Activated T-helper 1 cell treated with Interleukin-2 at 50 U/mL for 16 hours (primary cell): ENCODE data around the gene COL4A1.

Source experiments
- DNase-seq: peaks from one replicate; pipeline ENCODE4 v3.0.0-alpha.2; 2020; ENCODE audit warnings: low read depth

Gene COL4A1

DNA sequence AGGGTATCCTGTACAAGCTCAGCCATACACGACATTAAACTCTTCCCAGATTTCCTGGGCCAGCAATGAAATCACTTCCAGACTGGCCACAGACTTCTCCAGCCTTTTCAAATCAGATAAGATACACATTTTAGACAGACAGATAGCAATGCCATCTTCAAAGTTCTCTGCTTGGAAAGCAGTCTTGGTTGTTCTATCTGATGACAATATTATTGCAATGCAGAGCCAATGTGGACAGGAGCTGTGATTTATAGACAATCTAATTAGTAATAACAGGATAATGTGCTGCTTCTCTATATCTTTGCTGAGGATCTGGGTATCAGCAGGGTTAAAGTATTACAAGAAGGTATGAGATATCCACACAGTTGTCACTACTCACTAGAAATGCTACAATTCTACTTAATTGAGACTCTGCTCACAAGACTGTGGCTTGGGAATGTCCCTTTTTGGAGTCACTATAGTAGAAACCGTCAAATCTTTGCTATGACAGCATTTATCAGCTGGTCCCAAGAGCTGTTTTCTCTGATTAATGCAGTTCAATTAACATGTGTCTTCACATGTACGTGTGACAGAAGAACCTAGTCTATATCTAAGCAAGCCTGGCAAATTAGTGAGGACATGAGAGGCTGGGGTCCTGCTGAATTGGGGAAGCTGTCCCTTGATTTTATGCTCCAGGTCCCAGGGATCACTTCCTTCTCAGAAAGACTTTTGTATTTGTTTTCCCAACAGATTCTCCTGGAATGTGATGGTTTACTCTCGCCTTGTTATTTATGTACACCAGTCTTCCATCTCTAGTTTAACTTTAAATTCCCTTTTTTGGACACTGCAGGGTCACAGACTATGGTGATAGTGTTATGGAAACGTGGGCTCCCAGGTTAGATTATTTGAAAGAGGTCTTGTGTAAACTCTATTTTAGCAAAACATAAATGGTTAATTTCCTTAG, 68.8 kb downstream of the COL4A1 start:
- DNase-seq, result no peak

DNA sequence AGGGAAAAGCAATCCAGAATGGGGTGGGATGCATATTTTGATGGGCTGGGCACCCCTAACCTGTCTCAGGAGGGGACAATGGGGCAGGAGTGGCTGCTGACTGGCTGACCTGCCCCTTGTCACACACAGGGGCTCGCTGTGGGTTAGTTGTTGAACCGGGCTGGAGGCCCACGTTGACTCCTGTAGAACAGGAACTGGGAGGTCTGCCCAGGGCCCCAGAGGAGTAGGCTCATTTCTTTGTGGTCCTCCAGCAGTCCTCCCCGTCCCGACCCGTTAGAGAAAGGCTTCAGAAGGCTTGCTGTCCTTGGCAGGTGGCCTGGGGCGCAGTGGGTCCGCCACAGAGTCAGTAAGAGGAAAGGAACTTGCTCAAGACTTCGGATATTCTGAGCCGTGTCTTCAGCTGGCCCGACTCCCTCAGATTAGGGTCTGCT, 70.1 kb downstream of the COL4A1 start:
- no peak for DNase-seq

DNA sequence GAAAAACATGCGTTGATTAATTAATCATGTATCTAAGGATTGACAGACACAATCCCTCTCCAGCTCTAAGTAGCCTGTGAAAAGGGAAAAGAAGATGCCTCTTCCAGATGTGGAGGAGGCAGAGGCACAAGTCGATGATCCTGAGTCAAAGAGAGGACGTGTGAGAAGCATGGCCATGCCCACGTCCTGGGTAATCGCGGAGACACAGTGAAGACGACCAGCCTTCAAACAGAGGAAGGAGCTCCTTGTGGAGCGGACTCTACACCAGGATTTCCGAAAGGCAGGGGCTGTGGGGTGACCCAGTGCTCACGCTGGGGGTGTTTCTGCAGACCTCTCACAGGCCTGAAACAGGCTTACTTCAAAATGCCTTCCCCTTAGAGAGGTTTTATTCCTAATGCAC, 70.5 kb downstream of the COL4A1 start:
- DNase-seq, result no peak

- no peak for DNase-seq
These were observed 72.4 kb downstream of the COL4A1 start for GRCh38 chr13:110234532-110234931.

DNA sequence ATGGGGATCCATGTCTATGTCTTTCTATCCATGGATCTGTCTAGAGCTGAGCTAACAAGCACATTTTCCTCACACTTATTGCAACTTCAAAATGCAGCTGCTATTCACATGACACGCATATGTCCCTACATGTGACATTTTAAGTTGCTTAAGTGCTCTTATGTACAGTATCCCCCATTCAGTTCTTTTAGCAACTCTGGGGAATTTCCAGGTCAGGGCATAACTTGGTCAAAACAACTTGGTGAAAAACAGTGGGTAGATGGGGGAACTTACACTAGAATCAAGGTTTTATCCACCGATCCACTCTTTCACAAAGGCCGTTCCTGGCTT, 73.0 kb downstream of the COL4A1 start:
- DNase-seq, result no peak

GRCh38 chr13:110233181-110233950, 73.6 kb downstream of the COL4A1 start:
- no peak for DNase-seq

DNA sequence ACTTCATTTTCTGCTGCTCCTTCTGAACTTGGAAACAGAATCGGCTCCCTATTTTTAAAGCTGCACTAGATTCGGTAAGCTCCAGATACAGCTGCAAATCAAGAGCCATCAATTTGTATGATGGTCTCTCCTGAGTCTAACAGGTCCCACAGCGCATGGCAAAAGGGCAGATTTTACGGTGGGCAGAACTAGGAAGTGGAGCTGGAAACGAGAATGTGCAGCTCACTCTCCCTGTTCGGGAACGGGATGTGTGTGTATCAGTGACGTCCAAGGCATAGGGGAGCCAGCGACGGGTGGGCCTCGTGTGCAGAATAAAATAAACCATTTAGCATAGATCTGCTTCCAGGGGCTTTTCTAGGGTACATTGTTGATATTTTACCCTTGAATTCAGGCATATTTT, 74.2 kb downstream of the COL4A1 start:
- DNase-seq, result no peak

GRCh38 chr13:110232142-110232541, 74.8 kb downstream of the COL4A1 start:
- no peak for DNase-seq

- DNase-seq, result no peak
These were observed 75.5 kb downstream of the COL4A1 start for GRCh38 chr13:110231348-110232047.

DNA sequence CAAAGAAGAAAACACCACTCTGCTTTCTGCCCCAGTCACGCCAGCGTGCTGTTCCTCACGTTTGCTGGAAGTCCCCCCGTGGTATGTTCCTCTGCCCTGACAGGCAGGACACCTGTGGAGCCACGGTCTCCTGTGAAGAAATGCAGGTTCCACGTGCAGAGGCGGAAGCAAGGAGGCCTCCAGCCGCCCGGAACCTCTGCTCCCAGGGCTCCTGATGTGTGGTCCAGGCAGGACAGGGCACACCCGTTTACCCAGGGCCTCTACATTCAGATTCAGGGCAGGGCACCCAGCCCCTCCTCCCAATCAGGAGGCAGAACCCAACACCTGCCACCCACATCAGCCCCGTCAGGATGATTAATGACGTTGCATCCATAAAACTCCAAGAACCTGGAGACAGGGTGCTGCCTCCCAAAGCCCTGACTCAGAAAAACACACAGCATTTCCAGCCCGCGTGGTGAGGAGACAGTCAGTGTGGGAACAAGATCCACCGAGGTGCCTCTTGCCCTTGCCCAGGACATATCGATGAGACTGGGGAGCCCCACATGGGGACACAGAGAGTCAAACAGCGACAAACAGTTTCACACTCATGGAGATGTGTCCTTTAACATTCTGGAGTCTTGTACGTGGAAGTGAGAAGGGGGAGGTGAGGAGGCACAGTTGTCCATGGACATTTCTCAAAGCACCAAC, 76.2 kb downstream of the COL4A1 start:
- DNase-seq, result no peak

DNA sequence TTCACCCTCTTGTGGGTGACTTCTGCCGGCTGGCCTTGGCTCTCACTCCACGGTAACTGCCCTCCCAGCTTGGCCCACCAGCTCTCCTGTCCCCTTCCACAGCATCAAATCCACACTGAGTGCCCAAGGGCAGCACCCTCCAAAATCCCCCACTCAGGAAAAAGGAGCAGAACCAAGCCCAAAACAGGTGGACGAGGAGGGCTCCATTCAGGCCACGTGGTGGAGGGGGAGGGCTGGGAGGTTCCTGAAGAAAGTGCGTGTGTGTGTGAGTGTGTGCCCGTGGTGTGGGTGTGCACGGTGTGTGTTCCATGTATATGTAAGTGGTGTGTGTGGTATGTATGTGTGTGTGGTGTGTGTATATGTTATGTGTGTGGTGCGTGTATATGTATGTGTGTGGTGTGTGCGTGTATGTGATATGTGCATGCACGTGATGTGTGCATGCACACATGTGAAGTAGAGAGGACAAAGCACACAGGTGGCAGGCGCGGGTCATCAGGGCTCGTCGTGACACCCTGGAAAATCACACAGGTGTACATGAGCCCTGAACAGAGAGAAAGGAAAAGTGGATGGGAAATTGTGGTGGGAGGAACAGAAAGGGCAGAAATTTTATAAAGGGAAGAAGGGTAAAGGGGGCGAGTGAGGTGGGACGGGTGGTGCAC, 76.9 kb downstream of the COL4A1 start:
- no peak for DNase-seq

GRCh38 chr13:110228936-110229904, 77.7 kb downstream of the COL4A1 start:
- no peak for DNase-seq

GRCh38 chr13:110227864-110228643, 78.9 kb downstream of the COL4A1 start:
- no peak for DNase-seq

GRCh38 chr13:110227416-110227815, 79.5 kb downstream of the COL4A1 start:
- DNase-seq, result no peak

- no peak for DNase-seq
These were observed 81.1 kb downstream of the COL4A1 start for GRCh38 chr13:110225609-110226574.

DNA sequence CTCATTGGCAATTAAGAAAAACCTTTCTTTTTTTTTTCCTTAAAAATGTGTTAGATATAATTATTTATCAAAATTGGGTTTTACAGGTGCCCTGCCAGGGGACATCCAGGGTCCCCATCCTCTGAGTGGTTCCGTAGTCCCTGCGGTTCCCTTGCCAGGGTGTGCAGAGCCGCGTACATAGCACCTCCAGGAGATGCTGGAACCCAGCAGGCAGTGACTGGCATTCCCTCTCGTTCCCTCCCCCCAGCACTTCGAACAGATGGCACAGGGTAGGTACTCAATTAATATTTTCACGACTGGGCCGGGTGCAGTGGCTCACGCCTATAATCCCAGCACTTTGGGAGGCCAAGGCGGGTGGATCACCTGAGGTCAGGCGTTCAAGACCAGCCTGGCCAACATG, 82.0 kb downstream of the COL4A1 start:
- no peak for DNase-seq

GRCh38 chr13:110224519-110224918, 82.4 kb downstream of the COL4A1 start:
- DNase-seq, result no peak

GRCh38 chr13:110221406-110222117, 85.4 kb downstream of the COL4A1 start:
- DNase-seq, result no peak
